Keratinocyte (primary cell): Measurements from ENCODE around the gene CRYAB.
"Not testable (repeated sequence)": the region's sequence is repeated elsewhere in the genome, so short reads cannot be mapped to it uniquely, and the experiment has no call there.

ENCODE experiments used
- EZH2 ChIP-seq: IDR thresholded peaks from one replicate; pipeline ENCODE4 v1.6.1; 2012; ENCODE audit warnings: inconsistent platforms, mild to moderate bottlenecking, low read length, moderate library complexity
- TF ChIP-seq, protein P1 (sequence below), 3 experiments: IDR thresholded peaks in 1 of 3; conservative IDR thresholded peaks in 1 of 3; optimal IDR thresholded peaks in 1 of 3; 2 replicates in 2 of 3; 3 replicates in 1 of 3; pipeline versions ENCODE3 to v1.5.1; 2011; ENCODE audit warnings: low read length in 3 of 3, mild to moderate bottlenecking in 3 of 3, moderate library complexity in 2 of 3, control low read depth in 1 of 3, inconsistent platforms in 1 of 3; ENCODE audit not compliant: insufficient read depth in 2 of 3; ENCODE audit errors: extremely low read depth in 1 of 3

DNA sequence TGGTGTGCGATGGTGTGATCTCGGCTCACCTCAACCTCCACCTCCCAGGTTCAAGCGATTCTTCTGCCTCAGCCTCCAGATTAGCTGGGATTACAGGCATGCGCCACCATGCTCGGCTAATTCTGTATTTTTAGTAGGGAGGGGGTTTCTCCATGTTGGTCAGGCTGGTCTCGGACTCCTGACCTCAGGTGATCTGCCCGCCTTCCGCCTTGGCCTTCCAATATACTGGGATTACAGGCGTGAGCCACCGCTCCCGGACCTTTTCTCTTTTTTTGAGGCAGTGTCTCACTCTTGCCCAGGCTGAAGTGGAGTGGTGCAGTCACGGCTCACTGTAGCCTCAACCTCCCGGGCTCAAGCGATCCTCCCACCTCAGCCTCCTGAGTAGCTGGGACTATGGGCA lies 21.6 kb upstream of the CRYAB start:
- TF ChIP-seq, protein P1, sequence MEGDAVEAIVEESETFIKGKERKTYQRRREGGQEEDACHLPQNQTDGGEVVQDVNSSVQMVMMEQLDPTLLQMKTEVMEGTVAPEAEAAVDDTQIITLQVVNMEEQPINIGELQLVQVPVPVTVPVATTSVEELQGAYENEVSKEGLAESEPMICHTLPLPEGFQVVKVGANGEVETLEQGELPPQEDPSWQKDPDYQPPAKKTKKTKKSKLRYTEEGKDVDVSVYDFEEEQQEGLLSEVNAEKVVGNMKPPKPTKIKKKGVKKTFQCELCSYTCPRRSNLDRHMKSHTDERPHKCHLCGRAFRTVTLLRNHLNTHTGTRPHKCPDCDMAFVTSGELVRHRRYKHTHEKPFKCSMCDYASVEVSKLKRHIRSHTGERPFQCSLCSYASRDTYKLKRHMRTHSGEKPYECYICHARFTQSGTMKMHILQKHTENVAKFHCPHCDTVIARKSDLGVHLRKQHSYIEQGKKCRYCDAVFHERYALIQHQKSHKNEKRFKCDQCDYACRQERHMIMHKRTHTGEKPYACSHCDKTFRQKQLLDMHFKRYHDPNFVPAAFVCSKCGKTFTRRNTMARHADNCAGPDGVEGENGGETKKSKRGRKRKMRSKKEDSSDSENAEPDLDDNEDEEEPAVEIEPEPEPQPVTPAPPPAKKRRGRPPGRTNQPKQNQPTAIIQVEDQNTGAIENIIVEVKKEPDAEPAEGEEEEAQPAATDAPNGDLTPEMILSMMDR (optimal IDR thresholded peaks at IDR 0.05 in 1 of 3, IDR thresholded peaks at IDR 0.05 in 1 of 3, conservative IDR thresholded peaks at IDR 0.05 in 1 of 3; ENCODE audit: extremely low read depth in 1 of 3, insufficient read depth in 2 of 3, low read length in 3 of 3), result not testable (repeated sequence)
- not testable (repeated sequence) for TF ChIP-seq EZH2
